ENCODE results near the gene ENOX1. TPM values are rescaled to one million over a fixed set of nuclear protein-coding genes. Genes with fewer than 3 reads are reported as not detected.

The ENOX1 gene
- total and polyA plus RNA-seq, 2 of the 13 experiments (the other 11 are each of a cell fraction or from before 2014, with no cell fraction given): not detected

DNA sequence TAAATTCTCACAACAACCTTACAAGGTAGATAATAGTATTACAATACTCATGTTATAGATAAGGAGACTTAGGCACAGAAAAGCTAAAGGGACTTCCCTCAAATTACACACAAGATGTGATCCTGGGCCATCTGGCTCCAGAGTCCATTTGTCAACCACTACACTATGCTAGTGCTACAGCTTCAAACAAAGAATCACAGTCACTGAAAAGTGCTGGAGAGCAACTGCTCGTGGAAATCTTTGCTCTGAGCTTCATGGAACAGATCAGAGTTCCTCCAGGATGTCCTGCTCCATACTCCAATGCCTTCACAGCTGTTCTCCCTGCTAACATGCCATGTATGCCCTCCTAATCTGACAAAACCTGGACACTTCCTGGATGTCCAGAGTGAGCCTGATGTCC is 271.2 kb downstream of the ENOX1 start:
- no peak for FAIRE-seq
- H3K4me3 ChIP-seq (replicated peaks in 1 of 3; ENCODE audit: insufficient read depth in 1 of 3, low read depth in 2 of 3, low read length in 3 of 3): no peak overlapping the region
- no TSS peak for BruUV-seq (replicated peaks)
- ChIA-PET CTCF (ENCODE audit: low intra/inter-chr PET ratio, low total read pairs) (no interaction called here), POLR2A (no interaction called here)
- no peaks in the 10 kb centered on the region for H4K20me1 ChIP-seq (ENCODE audit: insufficient read depth, low read length)
- H2AFZ ChIP-seq (ENCODE audit: low read length): no peak overlapping the region
- intact Hi-C loops (cut with micrococcal nuclease; ENCODE audit: unreplicated experiment): no loop called here
- WGBS (ENCODE audit: low lambda C conversion rate): 0% methylated on average over 1 of the region's 1 CpG
- no peaks in the 10 kb centered on the region for H3K79me2 ChIP-seq (ENCODE audit: insufficient read depth, low read length)
- in situ Hi-C loops (cut with HindIII; ENCODE audit: extremely low pct_ligation_motif_present, low pct_unique_long_range_greater_than_20kb): no loop called here
- no peaks in the 10 kb centered on the region for H3K27me3 ChIP-seq (ENCODE audit: control insufficient read depth in 1 of 2, insufficient read depth in 2 of 2, low read length in 2 of 2)
- H3K9me3 ChIP-seq (ENCODE audit: low read length): no peaks in the 10 kb centered on the region
- H3K27ac ChIP-seq (ENCODE audit: extremely low read length, insufficient read depth, low read length): no peak overlapping the region
- no peak overlapping the region for H3K4me2 ChIP-seq (ENCODE audit: low read depth, low read length)
- no peak for DNase-seq (ENCODE audit: low spot score)
- H3K9ac ChIP-seq (ENCODE audit: insufficient read depth, low read depth, low read length): no peak overlapping the region
- TF ChIP-seq, protein P1, sequence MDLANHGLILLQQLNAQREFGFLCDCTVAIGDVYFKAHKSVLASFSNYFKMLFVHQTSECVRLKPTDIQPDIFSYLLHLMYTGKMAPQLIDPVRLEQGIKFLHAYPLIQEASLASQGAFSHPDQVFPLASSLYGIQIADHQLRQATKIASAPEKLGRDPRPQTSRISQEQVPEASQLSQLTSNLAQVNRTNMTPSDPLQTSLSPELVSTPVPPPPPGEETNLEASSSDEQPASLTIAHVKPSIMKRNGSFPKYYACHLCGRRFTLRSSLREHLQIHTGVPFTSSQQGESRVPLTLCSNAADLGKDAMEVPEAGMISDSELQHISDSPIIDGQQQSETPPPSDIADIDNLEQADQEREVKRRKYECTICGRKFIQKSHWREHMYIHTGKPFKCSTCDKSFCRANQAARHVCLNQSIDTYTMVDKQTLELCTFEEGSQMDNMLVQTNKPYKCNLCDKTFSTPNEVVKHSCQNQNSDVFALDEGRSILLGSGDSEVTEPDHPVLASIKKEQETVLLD (CRISPR knock-in tag; IDR thresholded peaks at IDR 0.05; ENCODE audit: low read depth): no peak
- TF ChIP-seq ZNF30 (CRISPR knock-in tag; IDR thresholded peaks at IDR 0.05): no peak
- no peaks in the 10 kb centered on the region for H3K36me3 ChIP-seq (replicated peaks in 1 of 2; ENCODE audit: control insufficient read depth in 1 of 2, insufficient read depth in 2 of 2, low read length in 2 of 2)
- no peak for ATAC-seq
- no peaks in the 10 kb centered on the region for H3K4me1 ChIP-seq (ENCODE audit: insufficient read depth, low read length)

DNA sequence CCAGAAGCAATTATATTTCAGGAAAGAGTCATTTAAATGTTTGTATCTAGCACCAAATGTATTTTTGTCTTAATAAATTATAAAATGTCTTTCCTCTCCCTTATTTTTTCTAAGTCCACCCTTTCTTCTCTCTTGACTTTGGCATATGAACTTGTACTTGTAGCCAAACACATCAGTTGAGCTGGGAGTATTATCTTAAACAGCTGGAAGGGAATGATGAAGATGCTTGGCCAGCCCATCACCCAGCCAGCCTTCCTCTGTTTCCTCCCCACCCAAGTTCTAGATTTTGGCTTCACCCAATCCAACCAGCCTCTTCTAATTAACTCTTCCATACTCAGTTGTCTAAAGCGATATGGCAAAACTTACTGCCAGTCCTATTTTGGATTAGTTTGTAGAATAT is 272.5 kb downstream of the ENOX1 start:
- no peaks in the 10 kb centered on the region for H3K36me3 ChIP-seq (replicated peaks in 1 of 2; ENCODE audit: control insufficient read depth in 1 of 2, insufficient read depth in 2 of 2, low read length in 2 of 2)
- DNase-seq (ENCODE audit: low spot score): no peak
- TF ChIP-seq ZSCAN25 (CRISPR knock-in tag; IDR thresholded peaks at IDR 0.05) (no peak), SIX4 (CRISPR knock-in tag; IDR thresholded peaks at IDR 0.05) (no peak)
- no peak for FAIRE-seq
- H3K9me3 ChIP-seq (ENCODE audit: low read length): no peaks in the 10 kb centered on the region
- no peaks in the 10 kb centered on the region for H3K79me2 ChIP-seq (ENCODE audit: insufficient read depth, low read length)
- H3K9ac ChIP-seq (ENCODE audit: insufficient read depth, low read depth, low read length): no peak overlapping the region
- ChIA-PET POLR2A (no interaction called here), CTCF (ENCODE audit: low intra/inter-chr PET ratio, low total read pairs) (no interaction called here)
- H3K4me1 ChIP-seq (ENCODE audit: insufficient read depth, low read length): no peaks in the 10 kb centered on the region
- H2AFZ ChIP-seq (ENCODE audit: low read length): no peak overlapping the region
- no peak for ATAC-seq
- no TSS peak for BruUV-seq (replicated peaks)
- no peak overlapping the region for H3K4me2 ChIP-seq (ENCODE audit: low read depth, low read length)
- in situ Hi-C loops (cut with HindIII; ENCODE audit: extremely low pct_ligation_motif_present, low pct_unique_long_range_greater_than_20kb) (no loop called here), intact Hi-C loops (cut with micrococcal nuclease; ENCODE audit: unreplicated experiment) (no loop called here)
- no peaks in the 10 kb centered on the region for H3K27me3 ChIP-seq (ENCODE audit: control insufficient read depth in 1 of 2, insufficient read depth in 2 of 2, low read length in 2 of 2)
- H3K27ac ChIP-seq (ENCODE audit: extremely low read length, insufficient read depth, low read length): no peak overlapping the region
- WGBS (ENCODE audit: low lambda C conversion rate): 74% methylated on average over 1 of the region's 1 CpG
- no peaks in the 10 kb centered on the region for H4K20me1 ChIP-seq (ENCODE audit: insufficient read depth, low read length)
- no peak overlapping the region for H3K4me3 ChIP-seq (replicated peaks in 1 of 3; ENCODE audit: insufficient read depth in 1 of 3, low read depth in 2 of 3, low read length in 3 of 3)

All from HepG2 (cell line).